ENCODE results near the gene GOLGA3. TPM values are rescaled to one million over a fixed set of nuclear protein-coding genes. Genes with fewer than 3 reads are reported as not detected.
A peak's percentile ranks its signal among the peaks of the same experiment; 100 is the strongest.

The GOLGA3 gene
- total and polyA plus RNA-seq, 8 donors, result 12.6 to 44.5 (median 30.2) TPM

DNA sequence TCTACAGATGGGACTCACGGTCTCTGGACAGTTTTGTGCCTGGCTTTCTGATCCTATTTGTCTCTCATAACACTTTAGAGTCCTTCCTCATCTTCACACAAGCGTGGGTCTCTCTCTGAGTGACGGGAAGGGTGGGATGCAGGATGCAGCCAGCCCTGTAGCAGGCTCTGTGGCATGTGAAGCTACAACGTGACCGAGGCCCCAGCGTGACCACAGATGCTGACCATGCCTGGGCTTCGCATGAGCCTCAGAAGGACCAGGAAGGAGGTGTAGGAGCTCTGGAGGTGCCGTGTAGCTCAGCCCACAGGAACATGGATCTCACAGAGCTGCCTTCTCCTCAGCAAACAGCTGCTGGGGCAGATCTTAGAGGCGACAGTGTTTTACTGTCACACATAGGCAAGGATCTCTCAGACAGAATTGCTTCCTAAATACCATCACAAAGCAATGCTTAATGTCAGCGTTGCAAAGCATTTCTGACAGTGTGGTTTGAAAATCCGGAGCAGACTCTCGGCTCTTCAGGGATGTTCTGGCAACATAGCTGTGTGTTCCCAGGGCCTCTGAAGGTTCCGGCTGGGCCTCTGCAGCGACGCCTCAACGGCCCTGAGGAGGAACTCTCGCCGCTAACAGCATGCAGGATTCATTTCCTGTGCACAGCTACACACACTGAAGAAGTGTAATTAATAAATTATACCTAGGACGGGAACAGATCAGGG is 88.9 kb downstream of the GOLGA3 start:
- no peak for ATAC-seq
- no peak overlapping the region for H3K4me3 ChIP-seq
- no peak overlapping the region for H3K27ac ChIP-seq
- peak in 1 of 6 donors; percentile 35 for DNase-seq
- H3K27me3 ChIP-seq, result no peaks in the 10 kb centered on the region
- H3K9me3 ChIP-seq, result no peaks in the 10 kb centered on the region
- H3K36me3 ChIP-seq, result peaks cover 3 to 54% (median 9%) of the 10 kb centered on the region in 3 donors
- no peaks in the 10 kb centered on the region for H3K4me1 ChIP-seq
- FAIRE-seq, result no peak
- intact Hi-C loops (cut with DNase I), result no loop called here
- 92% methylated on average over 19 of the region's 19 CpGs for WGBS, 2 donors
- TF ChIP-seq, protein P1, sequence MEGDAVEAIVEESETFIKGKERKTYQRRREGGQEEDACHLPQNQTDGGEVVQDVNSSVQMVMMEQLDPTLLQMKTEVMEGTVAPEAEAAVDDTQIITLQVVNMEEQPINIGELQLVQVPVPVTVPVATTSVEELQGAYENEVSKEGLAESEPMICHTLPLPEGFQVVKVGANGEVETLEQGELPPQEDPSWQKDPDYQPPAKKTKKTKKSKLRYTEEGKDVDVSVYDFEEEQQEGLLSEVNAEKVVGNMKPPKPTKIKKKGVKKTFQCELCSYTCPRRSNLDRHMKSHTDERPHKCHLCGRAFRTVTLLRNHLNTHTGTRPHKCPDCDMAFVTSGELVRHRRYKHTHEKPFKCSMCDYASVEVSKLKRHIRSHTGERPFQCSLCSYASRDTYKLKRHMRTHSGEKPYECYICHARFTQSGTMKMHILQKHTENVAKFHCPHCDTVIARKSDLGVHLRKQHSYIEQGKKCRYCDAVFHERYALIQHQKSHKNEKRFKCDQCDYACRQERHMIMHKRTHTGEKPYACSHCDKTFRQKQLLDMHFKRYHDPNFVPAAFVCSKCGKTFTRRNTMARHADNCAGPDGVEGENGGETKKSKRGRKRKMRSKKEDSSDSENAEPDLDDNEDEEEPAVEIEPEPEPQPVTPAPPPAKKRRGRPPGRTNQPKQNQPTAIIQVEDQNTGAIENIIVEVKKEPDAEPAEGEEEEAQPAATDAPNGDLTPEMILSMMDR (IDR thresholded peaks at IDR 0.05), result no peak

DNA sequence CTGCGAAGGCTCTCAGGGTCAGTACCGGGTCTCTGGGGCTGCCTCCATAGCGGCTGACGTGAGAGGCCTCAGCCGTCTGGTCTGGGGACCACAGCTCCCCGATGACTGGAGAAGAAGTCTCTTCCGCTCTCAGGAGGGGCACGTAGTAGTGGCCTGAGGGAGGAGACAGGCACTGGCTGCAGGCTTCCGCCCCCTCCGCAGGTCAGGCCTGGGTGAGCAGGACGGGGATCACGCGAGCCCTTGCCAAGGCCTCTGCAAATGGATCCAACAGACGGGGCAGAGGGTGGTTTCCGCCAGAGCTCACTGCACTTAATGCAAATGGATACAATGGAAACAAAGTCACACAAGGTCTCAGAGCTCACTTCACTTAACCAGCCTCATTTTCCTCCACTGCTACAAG is 91.8 kb downstream of the GOLGA3 start:
- intact Hi-C loops (cut with DNase I), result no loop called here
- H3K27ac ChIP-seq, result no peak overlapping the region
- H3K4me1 ChIP-seq, result no peaks in the 10 kb centered on the region
- TF ChIP-seq, protein P1 (IDR thresholded peaks at IDR 0.05), result no peak
- WGBS, 2 donors, result 96 to 97% methylated on average over 15 of the region's 15 CpGs
- ATAC-seq (no peak), FAIRE-seq (no peak), DNase-seq (peak in 1 of 6 donors; percentile 58)
- H3K27me3 ChIP-seq, result no peaks in the 10 kb centered on the region
- H3K4me3 ChIP-seq, result no peak overlapping the region
- H3K9me3 ChIP-seq, result no peaks in the 10 kb centered on the region
- peaks cover 0 to 54% (median 17%) of the 10 kb centered on the region in 3 donors for H3K36me3 ChIP-seq

DNA sequence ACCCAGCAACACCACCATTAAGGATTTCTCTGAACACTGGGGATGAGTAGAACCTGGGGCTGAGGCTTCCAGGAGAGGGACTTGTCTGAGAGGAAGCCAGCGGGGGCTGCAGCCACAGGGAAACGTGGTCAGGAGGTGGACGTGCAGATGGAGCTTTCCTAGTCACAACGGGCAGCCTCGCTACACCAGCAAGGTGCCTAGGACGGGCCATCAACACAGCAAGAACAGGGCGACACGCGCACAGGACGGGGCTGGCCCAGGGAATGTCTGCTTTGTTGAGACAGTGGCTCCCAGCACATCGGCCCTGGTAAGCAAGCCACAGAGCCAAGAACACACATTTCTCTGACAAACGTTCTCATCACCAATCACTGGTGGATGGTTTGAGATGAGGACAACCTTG is 92.3 kb downstream of the GOLGA3 start:
- FAIRE-seq (no peak), DNase-seq (no peak), ATAC-seq (no peak)
- H3K4me1 ChIP-seq, result no peaks in the 10 kb centered on the region
- TF ChIP-seq, protein P1 (IDR thresholded peaks at IDR 0.05), result no peak
- WGBS, 2 donors, result 90 to 93% methylated on average over 12 of the region's 12 CpGs
- H3K27me3 ChIP-seq, result no peaks in the 10 kb centered on the region
- intact Hi-C loops (cut with DNase I), result no loop called here
- peaks cover 0 to 54% (median 21%) of the 10 kb centered on the region in 3 donors for H3K36me3 ChIP-seq
- no peaks in the 10 kb centered on the region for H3K9me3 ChIP-seq
- no peak overlapping the region for H3K27ac ChIP-seq
- no peak overlapping the region for H3K4me3 ChIP-seq

DNA sequence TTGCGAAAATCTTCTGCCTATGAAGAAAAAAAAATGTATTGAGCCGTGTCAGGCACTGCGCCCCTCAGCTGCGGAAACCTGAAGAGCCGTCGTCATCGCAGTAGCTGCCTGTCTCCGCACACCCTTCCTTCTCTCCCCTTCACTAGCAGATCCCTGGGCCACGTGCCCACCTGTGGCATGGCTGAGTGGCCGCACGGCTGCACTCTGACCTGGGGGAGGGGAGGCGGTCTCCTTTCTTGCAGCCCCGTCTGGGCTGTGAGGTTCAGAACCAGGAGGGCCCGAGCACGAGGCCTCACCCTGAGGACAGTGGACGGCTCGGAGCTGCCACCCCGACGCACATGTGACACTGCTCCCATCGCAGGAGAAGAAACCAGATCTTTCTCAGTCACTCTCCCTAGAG is 93.2 kb downstream of the GOLGA3 start:
- TF ChIP-seq, protein P1 (IDR thresholded peaks at IDR 0.05), result no peak
- ATAC-seq, result no peak
- no peak for FAIRE-seq

DNA sequence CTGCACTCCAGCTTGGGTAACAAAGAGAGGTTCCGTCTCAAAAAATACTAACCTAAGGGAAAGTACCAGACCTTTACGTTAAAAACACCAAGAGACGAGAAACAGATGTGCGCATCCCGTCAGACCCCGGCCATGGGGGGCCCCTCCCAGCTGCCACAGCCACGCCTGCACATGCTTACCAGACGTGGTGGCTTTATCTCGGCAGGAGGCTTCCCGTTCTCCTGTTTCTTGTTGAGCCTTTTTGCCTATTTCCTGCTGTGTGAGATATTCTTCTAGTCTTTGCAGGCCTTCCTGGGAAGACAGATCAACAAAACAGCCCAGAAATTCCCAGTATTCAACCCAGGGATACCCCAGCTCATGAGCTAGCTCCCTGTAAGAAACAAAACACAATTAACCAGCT is 94.5 kb downstream of the GOLGA3 start:
- no peaks in the 10 kb centered on the region for H3K27me3 ChIP-seq
- no peaks in the 10 kb centered on the region for H3K9me3 ChIP-seq
- H3K36me3 ChIP-seq, result peaks cover 0 to 38% (median 21%) of the 10 kb centered on the region in 3 donors
- H3K27ac ChIP-seq, result no peak overlapping the region
- no peaks in the 10 kb centered on the region for H3K4me1 ChIP-seq
- ATAC-seq (no peak), FAIRE-seq (no peak), DNase-seq (no peak)
- WGBS, 2 donors, result 82 to 93% methylated on average over 10 of the region's 10 CpGs
- TF ChIP-seq, protein P1 (IDR thresholded peaks at IDR 0.05), result no peak
- intact Hi-C loops (cut with DNase I), result no loop called here
- H3K4me3 ChIP-seq, result no peak overlapping the region

More for the DNA sequence above, 93.2 kb downstream of the GOLGA3 start:
- Histone ChIP-seq H3K27me3 (no peaks in the 10 kb centered on the region), H3K4me3 (no peak overlapping the region), H3K36me3 (peaks cover 0 to 51% (median 21%) of the 10 kb centered on the region in 3 donors), H3K9me3 (no peaks in the 10 kb centered on the region), H3K4me1 (no peaks in the 10 kb centered on the region), H3K27ac (no peak overlapping the region)
- intact Hi-C loops (cut with DNase I), result no loop called here
- DNase-seq, result no peak
- 95 to 96% methylated on average over 20 of the region's 20 CpGs for WGBS, 2 donors

Measured in pancreas (tissue), 10 donors.